A549 (cell line): ENCODE results near the gene ZNF266. TPM values are rescaled to one million over a fixed set of nuclear protein-coding genes. Genes with fewer than 3 reads are reported as not detected.

Source experiments
- ATAC-seq, 2 experiments: fragments of 200-7000 bp in 1 of 2; fragments of >200 bp in 1 of 2; cut with Nextera tagmentation in 1 of 2; cut with Tn5 transposase in 1 of 2; 3 replicates each; pipeline versions ENCODE4 v1.8.0 to v1.9.1; 2018 to 2020; ENCODE audit warnings: mild to moderate bottlenecking in 1 of 2, moderate library complexity in 1 of 2
- CTCF ChIA-PET: fragments of 300-600 bp; sonication (Branson Sonifier 250); formaldehyde crosslinking; extraction: SDS; loops from one replicate; lab custom pipeline; 2021; ENCODE audit warnings: antibody characterized with exemption, inconsistent platforms; lab: Yijun Ruan, JAX
- POLR2A ChIA-PET: fragments of 350-600 bp; formaldehyde crosslinking; extraction: SDS; loops from one replicate; lab custom pipeline; 2021; ENCODE audit warnings: antibody characterized with exemption, inconsistent platforms; lab: Yijun Ruan, JAX
- DNase-seq, 2 experiments: peaks; one replicate each; pipeline versions ENCODE4 v3.0.0 to v3.0.0-alpha.2; 2011 to 2016; ENCODE audit warnings: low read depth in 1 of 2, low spot score in 1 of 2
- FAIRE-seq: peaks from 2 replicates; lab custom pipeline; 2011; peaks lifted over from hg19 to GRCh38; lab: Jason Lieb, UNC
- H3K27ac ChIP-seq, 2 experiments: fragments of >200 bp; sonication (Bioruptor Twin); formaldehyde crosslinking; 3 replicates each; pipeline ENCODE4 v1.5.1; 2016 to 2017
- H3K4me1 ChIP-seq: fragments of >200 bp; sonication (Bioruptor Twin); formaldehyde crosslinking; 3 replicates; pipeline ENCODE4 v1.6.1; 2016
- H3K4me2 ChIP-seq: fragments of >200 bp; sonication (Bioruptor Twin); formaldehyde crosslinking; 3 replicates; pipeline ENCODE4 v1.6.1; 2016
- H3K4me3 ChIP-seq: fragments of >200 bp; sonication (Bioruptor Twin); formaldehyde crosslinking; 3 replicates; pipeline ENCODE4 v1.5.1; 2016
- H3K9me3 ChIP-seq: fragments of >200 bp; sonication (Bioruptor Twin); formaldehyde crosslinking; 3 replicates; pipeline ENCODE4 v1.6.1; 2016
- BHLHE40 ChIP-seq: IDR thresholded peaks from 2 replicates; pipeline ENCODE4 v1.6.1; 2012; ENCODE audit warnings: low read depth, low read length, inconsistent platforms
- CBX8 ChIP-seq: fragments of 200-600 bp; sonication (generic); IDR thresholded peaks from 2 replicates; pipeline ENCODE4 v1.6.1; 2016
- CEBPB ChIP-seq, 2 experiments: fragments of >200 bp in 1 of 2; sonication (Bioruptor Twin) in 1 of 2; formaldehyde crosslinking in 1 of 2; IDR thresholded peaks; 2 replicates each; pipeline ENCODE4 v1.6.1; 2012 to 2016
- EHMT2 ChIP-seq: fragments of 200-600 bp; sonication (generic); IDR thresholded peaks from 2 replicates; pipeline ENCODE4 v1.6.1; 2016; ENCODE audit warnings: antibody characterized with exemption, low read depth, mild to moderate bottlenecking, moderate library complexity
- EP300 ChIP-seq, 2 experiments: fragments of >200 bp; sonication (Bioruptor Twin); formaldehyde crosslinking; IDR thresholded peaks; 2 replicates in 1 of 2; 3 replicates in 1 of 2; pipeline ENCODE4 v1.6.1; 2016 to 2017
- ESRRA ChIP-seq: fragments of 150-350 bp; IDR thresholded peaks from 2 replicates; pipeline ENCODE4 v1.6.1; 2014; ENCODE audit warnings: mild to moderate bottlenecking, low read length, borderline replicate concordance
- GATA3 ChIP-seq: IDR thresholded peaks from 2 replicates; pipeline ENCODE4 v1.6.1; 2012; ENCODE audit warnings: borderline replicate concordance
- HOXB13 ChIP-seq: fragments of 250-450 bp; sonication (Bioruptor Pico); IDR thresholded peaks from 2 replicates; pipeline ENCODE4 v1.5.0; 2020; ENCODE audit warnings: low read depth, mild to moderate bottlenecking, moderate library complexity
- JUNB ChIP-seq: fragments of >200 bp; sonication (Bioruptor Twin); formaldehyde crosslinking; IDR thresholded peaks from 2 replicates; pipeline ENCODE4 v1.6.1; 2016
- KDM5A ChIP-seq: fragments of 200-600 bp; sonication (generic); IDR thresholded peaks from 2 replicates; pipeline ENCODE4 v1.6.1; 2016; ENCODE audit warnings: antibody characterized with exemption, mild to moderate bottlenecking
- MAFK ChIP-seq: fragments of 450-650 bp; IDR thresholded peaks from 2 replicates; pipeline ENCODE4 v1.6.1; 2014; ENCODE audit not compliant: partially characterized antibody
- NFE2L2 ChIP-seq: fragments of 150-350 bp; conservative IDR thresholded peaks from 2 replicates; pipeline ENCODE4 v1.6.1; 2014; ENCODE audit warnings: low read length
- PHF8 ChIP-seq: fragments of 200-600 bp; sonication (generic); IDR thresholded peaks from 2 replicates; pipeline ENCODE4 v1.6.1; 2016; ENCODE audit warnings: low read depth, mild to moderate bottlenecking, antibody characterized with exemption, moderate library complexity, borderline replicate concordance
- POLR2AphosphoS2 ChIP-seq: conservative IDR thresholded peaks from 2 replicates; pipeline ENCODE4 v1.6.1; 2012; ENCODE audit warnings: low read length, improper control_type of control experiment, inconsistent platforms
- RAD21 ChIP-seq, 2 experiments: fragments of >200 bp in 1 of 2; sonication (Bioruptor Twin) in 1 of 2; formaldehyde crosslinking in 1 of 2; IDR thresholded peaks in 1 of 2; conservative IDR thresholded peaks in 1 of 2; 2 replicates in 1 of 2; 3 replicates in 1 of 2; pipeline ENCODE4 v1.6.1; 2012 to 2018; ENCODE audit warnings: inconsistent platforms in 1 of 2
- RARB ChIP-seq: fragments of 250-450 bp; sonication (Bioruptor Pico); IDR thresholded peaks from 2 replicates; pipeline ENCODE4 v1.8.0; 2021; ENCODE audit warnings: mild to moderate bottlenecking, moderate library complexity
- RFX5 ChIP-seq: fragments of 450-650 bp; IDR thresholded peaks from 2 replicates; pipeline ENCODE4 v1.7.1; 2014; ENCODE audit warnings: antibody characterized with exemption, mild to moderate bottlenecking, moderate library complexity
- RNF2 ChIP-seq: fragments of 200-600 bp; sonication (generic); IDR thresholded peaks from 2 replicates; pipeline ENCODE4 v1.6.1; 2016; ENCODE audit warnings: low read depth, mild to moderate bottlenecking, antibody characterized with exemption, moderate library complexity, borderline replicate concordance
- TFCP2L1 ChIP-seq: fragments of 250-450 bp; sonication (Bioruptor Pico); IDR thresholded peaks from 2 replicates; pipeline ENCODE4 v1.5.0; 2021; ENCODE audit warnings: mild to moderate bottlenecking
- ZFP36 ChIP-seq: fragments of 450-650 bp; IDR thresholded peaks from 2 replicates; pipeline ENCODE4 v1.6.1; 2014; ENCODE audit warnings: borderline replicate concordance; ENCODE audit not compliant: partially characterized antibody
- WGBS: methylation state at CpG from one replicate; pipeline ENCODE4 v1.1.6; 2017; ENCODE audit errors: missing lambda C conversion rate; 5-methylcytosine and 5-hydroxymethylcytosine counted together
- polyA plus RNA-seq, 4 experiments: library from polyadenylated mRNA; depleted of rRNA in 3 of 4; stranded (reverse); fragments of >200 nt; fragmentation: RNase III in 1 of 4; extraction: RNeasy Plus Mini Kit Qiagen cat#74134 plus additional on column Dnase treatment in 1 of 4; gene quantifications; 2 replicates in 3 of 4; 3 replicates in 1 of 4; pipeline ENCODE4 v1.2.3, GENCODE V29; 2011 to 2017
- TF ChIP-seq, protein P1 (sequence below): fragments of >200 bp; sonication (Bioruptor Twin); formaldehyde crosslinking; IDR thresholded peaks from 2 replicates; pipeline ENCODE4 v1.6.1; 2016
- TF ChIP-seq, protein P2 (sequence below): fragments of >200 bp; sonication (Bioruptor Twin); formaldehyde crosslinking; IDR thresholded peaks from 3 replicates; pipeline ENCODE4 v1.6.1; 2016
- TF ChIP-seq, protein P3 (sequence below): IDR thresholded peaks from 2 replicates; pipeline ENCODE4 v1.6.1; 2012
- TF ChIP-seq, protein P4 (sequence below): fragments of 150-350 bp; IDR thresholded peaks from 2 replicates; pipeline ENCODE4 v1.6.1; 2014; ENCODE audit warnings: low read depth, mild to moderate bottlenecking, low read length
- TF ChIP-seq, protein P5 (sequence below): IDR thresholded peaks from 2 replicates; pipeline ENCODE4 v1.6.1; 2012; ENCODE audit warnings: low read depth, borderline replicate concordance
- TF ChIP-seq, protein P6 (sequence below): fragments of >200 bp; sonication (Bioruptor Twin); formaldehyde crosslinking; IDR thresholded peaks from 3 replicates; pipeline ENCODE4 v1.5.1; 2016

The ZNF266 gene
- polyA plus RNA-seq, 2 of the 4 experiments (the other 2 are of a cell fraction), result 4.8 to 11.8 TPM

DNA sequence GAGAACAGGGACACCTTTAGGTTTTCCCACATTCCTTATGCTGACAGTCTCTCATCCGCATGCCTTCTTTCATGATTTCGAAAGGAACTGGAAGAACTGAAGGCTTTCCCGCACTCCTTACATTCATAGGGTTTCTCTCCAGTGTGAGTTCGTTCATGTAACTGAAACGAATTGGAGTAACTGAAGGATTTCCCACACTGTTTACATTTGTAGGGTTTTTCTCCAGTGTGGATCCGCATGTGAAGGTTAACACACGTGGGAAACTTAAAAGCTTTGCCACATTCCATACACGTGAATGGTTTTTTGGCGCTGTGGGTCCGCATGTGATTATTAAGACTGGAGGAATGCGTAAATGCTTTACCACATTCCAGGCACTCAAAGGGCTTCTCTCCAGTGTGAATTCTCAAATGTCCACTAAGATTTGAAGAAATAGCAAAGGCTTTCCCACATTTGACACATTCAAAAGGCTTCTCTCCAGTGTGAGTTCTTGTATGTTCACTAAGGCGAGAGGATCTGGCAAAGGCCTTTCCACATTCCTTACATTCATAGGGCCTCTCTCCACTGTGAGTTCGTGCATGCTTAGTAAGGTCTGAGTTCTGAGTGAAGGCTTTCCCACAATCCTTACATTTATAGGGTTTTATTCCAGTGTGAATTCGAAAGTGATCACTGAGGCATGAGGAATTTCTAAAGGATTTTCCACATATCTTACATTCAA, 22.0 kb downstream of the ZNF266 start:
- peaks cover 74% of the 10 kb centered on the region for H3K9me3 ChIP-seq
- POLR2A ChIA-PET, result no interaction called here
- no peak for FAIRE-seq
- CTCF ChIA-PET, result no interaction called here
- no peaks in the 10 kb centered on the region for H3K4me1 ChIP-seq
- no peak overlapping the region for H3K4me2 ChIP-seq
- no peak overlapping the region for H3K4me3 ChIP-seq
- DNase-seq, result peak in 1 of 2 experiments; percentile 6
- TF ChIP-seq HOXB13 (CRISPR knock-in tag), result no peak
- no peak for TF ChIP-seq CBX8
- TF ChIP-seq BHLHE40, result no peak
- TF ChIP-seq ESRRA, result no peak
- no peak for ATAC-seq
- 90% methylated on average over 14 of the region's 14 CpGs for WGBS
- H3K27ac ChIP-seq, result no peak overlapping the region

DNA sequence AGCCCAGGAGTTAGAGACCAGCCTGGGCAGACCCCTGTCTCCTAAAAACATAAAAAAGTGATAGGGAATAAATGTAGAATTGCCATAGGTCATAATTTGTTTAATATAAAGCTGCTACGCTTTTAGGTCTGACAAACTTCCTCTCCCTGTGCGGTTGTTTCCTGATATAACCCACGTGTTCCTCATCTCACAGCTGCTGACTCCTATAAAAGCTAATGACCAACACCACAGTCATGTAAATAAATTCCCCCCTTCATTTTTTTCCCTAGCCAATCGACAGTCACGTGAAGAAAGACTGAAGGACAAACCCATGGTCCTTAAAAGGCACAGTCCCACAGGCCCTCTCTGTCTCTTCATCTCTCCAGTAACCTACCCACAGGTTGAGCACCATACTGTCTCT, 27.5 kb downstream of the ZNF266 start:
- POLR2A ChIA-PET, result no interaction called here
- Histone ChIP-seq H3K4me1 (no peaks in the 10 kb centered on the region), H3K9me3 (peaks cover 63% of the 10 kb centered on the region), H3K4me2 (no peak overlapping the region), H3K27ac (no peak overlapping the region), H3K4me3 (no peak overlapping the region)
- DNase-seq, result no peak
- CTCF ChIA-PET, result no interaction called here
- no peak for ATAC-seq
- TF ChIP-seq, protein P1, sequence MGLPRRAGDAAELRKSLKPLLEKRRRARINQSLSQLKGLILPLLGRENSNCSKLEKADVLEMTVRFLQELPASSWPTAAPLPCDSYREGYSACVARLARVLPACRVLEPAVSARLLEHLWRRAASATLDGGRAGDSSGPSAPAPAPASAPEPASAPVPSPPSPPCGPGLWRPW, result no peak
- TF ChIP-seq RFX5 (no peak), RARB (CRISPR knock-in tag) (no peak), HOXB13 (CRISPR knock-in tag) (no peak), KDM5A (no peak), POLR2AphosphoS2 (no peak), RAD21 (conservative IDR thresholded peaks at IDR 0.05 in 1 of 2, IDR thresholded peaks at IDR 0.05 in 1 of 2) (no peak), RNF2 (no peak), TFCP2L1 (CRISPR knock-in tag) (no peak), EHMT2 (no peak), CEBPB (IDR thresholded peaks at IDR 0.05) (no peak), ESRRA (no peak)
- TF ChIP-seq, protein P2, sequence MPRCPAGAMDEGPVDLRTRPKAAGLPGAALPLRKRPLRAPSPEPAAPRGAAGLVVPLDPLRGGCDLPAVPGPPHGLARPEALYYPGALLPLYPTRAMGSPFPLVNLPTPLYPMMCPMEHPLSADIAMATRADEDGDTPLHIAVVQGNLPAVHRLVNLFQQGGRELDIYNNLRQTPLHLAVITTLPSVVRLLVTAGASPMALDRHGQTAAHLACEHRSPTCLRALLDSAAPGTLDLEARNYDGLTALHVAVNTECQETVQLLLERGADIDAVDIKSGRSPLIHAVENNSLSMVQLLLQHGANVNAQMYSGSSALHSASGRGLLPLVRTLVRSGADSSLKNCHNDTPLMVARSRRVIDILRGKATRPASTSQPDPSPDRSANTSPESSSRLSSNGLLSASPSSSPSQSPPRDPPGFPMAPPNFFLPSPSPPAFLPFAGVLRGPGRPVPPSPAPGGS, result no peak
- TF ChIP-seq, protein P3, sequence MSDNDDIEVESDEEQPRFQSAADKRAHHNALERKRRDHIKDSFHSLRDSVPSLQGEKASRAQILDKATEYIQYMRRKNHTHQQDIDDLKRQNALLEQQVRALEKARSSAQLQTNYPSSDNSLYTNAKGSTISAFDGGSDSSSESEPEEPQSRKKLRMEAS, result no peak
- TF ChIP-seq, protein P4, sequence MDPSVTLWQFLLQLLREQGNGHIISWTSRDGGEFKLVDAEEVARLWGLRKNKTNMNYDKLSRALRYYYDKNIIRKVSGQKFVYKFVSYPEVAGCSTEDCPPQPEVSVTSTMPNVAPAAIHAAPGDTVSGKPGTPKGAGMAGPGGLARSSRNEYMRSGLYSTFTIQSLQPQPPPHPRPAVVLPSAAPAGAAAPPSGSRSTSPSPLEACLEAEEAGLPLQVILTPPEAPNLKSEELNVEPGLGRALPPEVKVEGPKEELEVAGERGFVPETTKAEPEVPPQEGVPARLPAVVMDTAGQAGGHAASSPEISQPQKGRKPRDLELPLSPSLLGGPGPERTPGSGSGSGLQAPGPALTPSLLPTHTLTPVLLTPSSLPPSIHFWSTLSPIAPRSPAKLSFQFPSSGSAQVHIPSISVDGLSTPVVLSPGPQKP, result no peak
- WGBS, result 74% methylated on average over 5 of the region's 5 CpGs
- FAIRE-seq, result no peak

DNA sequence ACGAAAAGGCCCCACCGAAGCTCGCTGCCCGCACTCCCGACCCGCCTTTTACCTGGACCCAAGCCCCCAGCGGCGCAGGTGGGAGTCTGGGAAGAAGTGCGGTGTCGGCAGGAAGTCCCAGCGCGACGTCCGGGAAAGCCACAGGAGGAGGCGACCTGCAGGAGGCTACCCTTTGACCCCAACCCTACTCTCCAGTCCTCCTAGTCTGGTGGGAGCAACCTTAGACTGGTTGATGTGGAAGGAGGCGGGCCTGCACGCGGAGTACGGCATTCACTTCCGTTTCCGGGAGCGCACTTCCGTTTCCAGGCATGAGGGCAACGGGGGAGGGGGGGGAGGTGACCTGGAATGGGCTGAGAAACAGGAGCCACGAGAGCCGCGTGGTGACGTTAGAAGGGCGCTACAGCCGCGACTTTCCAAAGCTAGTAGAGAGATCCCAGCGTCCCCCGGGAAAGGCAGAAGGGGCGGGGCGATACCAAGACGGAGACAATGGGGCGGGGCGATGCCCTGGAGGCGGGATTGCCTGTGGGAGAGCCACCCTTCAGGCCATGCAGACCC, 28.5 kb downstream of the ZNF266 start:
- ChIA-PET POLR2A (no interaction called here), CTCF (no interaction called here)
- H3K4me3 ChIP-seq, result peak overlapping the region; percentile 42
- H3K4me2 ChIP-seq, result peak overlapping the region; percentile 53
- ATAC-seq, result peak; percentile 59 to 70; a peak in 4 of 6 replicates
- WGBS, result 6% methylated on average over 16 of the region's 39 CpGs
- peak overlapping the region in 1 of 2 experiments; percentile 58; a peak in 2 of 6 replicates for H3K27ac ChIP-seq
- peaks cover 54% of the 10 kb centered on the region for H3K9me3 ChIP-seq
- H3K4me1 ChIP-seq, result no peaks in the 10 kb centered on the region
- no peak for FAIRE-seq
- TF ChIP-seq PHF8 (no peak), ZFP36 (no peak), MAFK (no peak), NFE2L2 (no peak), GATA3 (peak; percentile 13; the same call in 1 of the 2 replicates), EP300 (IDR thresholded peaks at IDR 0.05) (no peak), JUNB (no peak), ESRRA (no peak)
- TF ChIP-seq, protein P4, result no peak
- TF ChIP-seq, protein P5, sequence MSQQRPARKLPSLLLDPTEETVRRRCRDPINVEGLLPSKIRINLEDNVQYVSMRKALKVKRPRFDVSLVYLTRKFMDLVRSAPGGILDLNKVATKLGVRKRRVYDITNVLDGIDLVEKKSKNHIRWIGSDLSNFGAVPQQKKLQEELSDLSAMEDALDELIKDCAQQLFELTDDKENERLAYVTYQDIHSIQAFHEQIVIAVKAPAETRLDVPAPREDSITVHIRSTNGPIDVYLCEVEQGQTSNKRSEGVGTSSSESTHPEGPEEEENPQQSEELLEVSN, result peak; percentile 75; the same call in 1 of the 2 replicates
- TF ChIP-seq, protein P3, result peak; percentile 85
- TF ChIP-seq, protein P6, sequence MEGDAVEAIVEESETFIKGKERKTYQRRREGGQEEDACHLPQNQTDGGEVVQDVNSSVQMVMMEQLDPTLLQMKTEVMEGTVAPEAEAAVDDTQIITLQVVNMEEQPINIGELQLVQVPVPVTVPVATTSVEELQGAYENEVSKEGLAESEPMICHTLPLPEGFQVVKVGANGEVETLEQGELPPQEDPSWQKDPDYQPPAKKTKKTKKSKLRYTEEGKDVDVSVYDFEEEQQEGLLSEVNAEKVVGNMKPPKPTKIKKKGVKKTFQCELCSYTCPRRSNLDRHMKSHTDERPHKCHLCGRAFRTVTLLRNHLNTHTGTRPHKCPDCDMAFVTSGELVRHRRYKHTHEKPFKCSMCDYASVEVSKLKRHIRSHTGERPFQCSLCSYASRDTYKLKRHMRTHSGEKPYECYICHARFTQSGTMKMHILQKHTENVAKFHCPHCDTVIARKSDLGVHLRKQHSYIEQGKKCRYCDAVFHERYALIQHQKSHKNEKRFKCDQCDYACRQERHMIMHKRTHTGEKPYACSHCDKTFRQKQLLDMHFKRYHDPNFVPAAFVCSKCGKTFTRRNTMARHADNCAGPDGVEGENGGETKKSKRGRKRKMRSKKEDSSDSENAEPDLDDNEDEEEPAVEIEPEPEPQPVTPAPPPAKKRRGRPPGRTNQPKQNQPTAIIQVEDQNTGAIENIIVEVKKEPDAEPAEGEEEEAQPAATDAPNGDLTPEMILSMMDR, result no peak
- TF ChIP-seq, all 56 proteins: peak for 3
- DNase-seq, result peak; percentile 33 to 76
